ENCODE measurements around the gene CELF1.
"Not testable (repeated sequence)": the region's sequence is repeated elsewhere in the genome, so short reads cannot be mapped to it uniquely, and the experiment has no call there.

Gene CELF1

GRCh38 chr11:47573321-47573720 is 20.4 kb upstream of the CELF1 start:
- no peak for DNase-seq (ENCODE audit: low spot score)

GRCh38 chr11:47572715-47573255 is 19.9 kb upstream of the CELF1 start:
- no peak for DNase-seq (ENCODE audit: low spot score)

GRCh38 chr11:47571895-47572294 is 19.0 kb upstream of the CELF1 start:
- DNase-seq (ENCODE audit: low spot score), result no peak

- no peak for DNase-seq (ENCODE audit: low spot score)
These were observed 18.4 kb upstream of the CELF1 start for GRCh38 chr11:47571357-47571729.

GRCh38 chr11:47570651-47571356 is 17.9 kb upstream of the CELF1 start:
- no peak for DNase-seq (ENCODE audit: low spot score)

GRCh38 chr11:47569646-47570045 is 16.7 kb upstream of the CELF1 start:
- DNase-seq (ENCODE audit: low spot score), result no peak

- DNase-seq (ENCODE audit: low spot score), result no peak
These were observed 13.3 kb upstream of the CELF1 start for GRCh38 chr11:47566149-47566698.

- peak; percentile 58 for DNase-seq (ENCODE audit: low spot score)
These were observed 12.6 kb upstream of the CELF1 start, which contains the start of gene PTPMT1 for GRCh38 chr11:47565340-47566148. Gene PTPMT1, plus strand, starts transcription at chr11:47565599. Its CDS starts 24 bp downstream, at chr11:47565623.

GRCh38 chr11:47564933-47565339 is 12.0 kb upstream of the CELF1 start:
- DNase-seq (ENCODE audit: low spot score), result no peak

- DNase-seq (ENCODE audit: low spot score), result not testable (repeated sequence)
These were observed 11.4 kb upstream of the CELF1 start for GRCh38 chr11:47564366-47564765.

GRCh38 chr11:47562393-47562792 is 9.5 kb upstream of the CELF1 start:
- DNase-seq (ENCODE audit: low spot score), result not testable (repeated sequence)

- no peak for DNase-seq (ENCODE audit: low spot score)
These were observed 7.5 kb upstream of the CELF1 start for GRCh38 chr11:47560426-47560825.

- no peak for DNase-seq (ENCODE audit: low spot score)
These were observed 5.8 kb upstream of the CELF1 start for GRCh38 chr11:47558695-47559094.

- not testable (repeated sequence) for DNase-seq (ENCODE audit: low spot score)
These were observed 4.1 kb upstream of the CELF1 start for GRCh38 chr11:47557004-47557403.

- DNase-seq (ENCODE audit: low spot score), result no peak
These were observed 443 bp upstream of the CELF1 start for GRCh38 chr11:47553406-47553743.

- DNase-seq (ENCODE audit: low spot score), result no peak
These were observed 821 bp downstream of the CELF1 start for GRCh38 chr11:47552056-47552565.

GRCh38 chr11:47551086-47551485 is 1.8 kb downstream of the CELF1 start:
- DNase-seq (ENCODE audit: low spot score), result peak; percentile 30

- DNase-seq (ENCODE audit: low spot score), result no peak
These were observed 2.5 kb downstream of the CELF1 start for GRCh38 chr11:47550288-47551047.

- DNase-seq (ENCODE audit: low spot score), result not testable (repeated sequence)
These were observed 6.7 kb downstream of the CELF1 start for GRCh38 chr11:47546274-47546673.

GRCh38 chr11:47545298-47545697 is 7.6 kb downstream of the CELF1 start:
- no peak for DNase-seq (ENCODE audit: low spot score)

- DNase-seq (ENCODE audit: low spot score), result no peak
These were observed 11.9 kb downstream of the CELF1 start for GRCh38 chr11:47541070-47541469.

- DNase-seq (ENCODE audit: low spot score), result no peak
These were observed 13.3 kb downstream of the CELF1 start for GRCh38 chr11:47539681-47540039.

All from hematopoietic multipotent progenitor cell treated with erythropoietin and hydrocortisone succinate and interleukin-3 and kit ligand, for 15 days (in vitro differentiated cells).